Nucleus accumbens (tissue), 56 donors: ENCODE data around the gene SLC16A1.
A peak's percentile ranks its signal among the peaks of the same experiment; 100 is the strongest.
"Not testable (repeated sequence)": the region's sequence is repeated elsewhere in the genome, so short reads cannot be mapped to it uniquely, and the experiment has no call there.

Experiments used
- DNase-seq, 56 donors: peaks; one replicate each; lab custom pipeline; 2025; lab: John Stamatoyannopoulos, UW

Gene SLC16A1

GRCh38 chr1:112889052-112889768 lies 66.8 kb downstream of the SLC16A1 start:
- no peak for DNase-seq

GRCh38 chr1:112888630-112889029 lies 67.4 kb downstream of the SLC16A1 start:
- no peak for DNase-seq

GRCh38 chr1:112887599-112888283 lies 68.3 kb downstream of the SLC16A1 start:
- DNase-seq, result no peak

GRCh38 chr1:112884996-112885395 lies 71.0 kb downstream of the SLC16A1 start:
- DNase-seq, result not testable (repeated sequence)

- no peak for DNase-seq
Observed at GRCh38 chr1:112882271-112882744, 73.7 kb downstream of the SLC16A1 start.

GRCh38 chr1:112881742-112882127 lies 74.3 kb downstream of the SLC16A1 start:
- peak in 20 of 56 donors; percentile 3 to 64 (median 18) for DNase-seq

- DNase-seq, result no peak
Observed at GRCh38 chr1:112879834-112880233, 76.2 kb downstream of the SLC16A1 start.

GRCh38 chr1:112878321-112878720 lies 77.7 kb downstream of the SLC16A1 start:
- DNase-seq, result peak in 27 of 56 donors; percentile 5 to 67 (median 18)

- no peak for DNase-seq
Observed at GRCh38 chr1:112877750-112878149, 78.2 kb downstream of the SLC16A1 start.

GRCh38 chr1:112876315-112876714 lies 79.7 kb downstream of the SLC16A1 start:
- DNase-seq, result no peak

GRCh38 chr1:112872551-112872962 lies 83.4 kb downstream of the SLC16A1 start:
- DNase-seq, result no peak

GRCh38 chr1:112870887-112871646 lies 84.9 kb downstream of the SLC16A1 start:
- DNase-seq, result no peak

GRCh38 chr1:112869895-112870294 lies 86.1 kb downstream of the SLC16A1 start:
- DNase-seq, result no peak

- DNase-seq, result no peak
Observed at GRCh38 chr1:112868191-112868590, 87.8 kb downstream of the SLC16A1 start.

GRCh38 chr1:112866981-112867380 lies 89.0 kb downstream of the SLC16A1 start:
- no peak for DNase-seq

GRCh38 chr1:112866151-112866550 lies 89.8 kb downstream of the SLC16A1 start:
- no peak for DNase-seq

- no peak for DNase-seq
Observed at GRCh38 chr1:112862753-112863426, 93.1 kb downstream of the SLC16A1 start.
